Endothelial cell of umbilical vein (primary cell): Measurements from ENCODE around the gene PARP12. TPM values are rescaled to one million over a fixed set of nuclear protein-coding genes. Genes with fewer than 3 reads are reported as not detected.

Experiments
- BruUV-seq: library from RNA; stranded (reverse); fragments of 400-500 nt; replicated peaks from 2 replicates; lab custom pipeline; 2021; lab: Mats Ljungman, UMichigan
- CTCF ChIA-PET: fragments of 300-600, 350-600 bp; sonication (Branson Sonifier 250); formaldehyde crosslinking; loops from one replicate; lab custom pipeline; 2021; ENCODE audit warnings: antibody characterized with exemption, inconsistent platforms; lab: Charles Lee
- POLR2A ChIA-PET: fragments of 300-600, 350-600 bp; sonication (Branson Sonifier 250); formaldehyde crosslinking; loops from one replicate; lab custom pipeline; 2021; ENCODE audit warnings: antibody characterized with exemption, inconsistent platforms; lab: Charles Lee
- DNase-seq: peaks from one replicate; pipeline ENCODE4 v3.0.0-alpha.2; 2011; ENCODE audit warnings: low read depth, low spot score
- FAIRE-seq: peaks from 2 replicates; lab custom pipeline; 2011; peaks lifted over from hg19 to GRCh38; lab: Jason Lieb, UNC
- H2AFZ ChIP-seq: 2 replicates; pipeline ENCODE4 v1.6.0; 2012; ENCODE audit warnings: low read depth, low read length, control low read depth, inconsistent platforms
- H3K27ac ChIP-seq: 2 replicates; pipeline ENCODE4 v1.5.1; 2011; ENCODE audit warnings: low read depth, mild to moderate bottlenecking, control low read depth, low read length, moderate library complexity; ENCODE audit not compliant: insufficient read depth
- H3K27me3 ChIP-seq, 2 experiments: 2 replicates each; pipeline versions ENCODE4 v1.6.0 to v1.6.1; 2011; ENCODE audit warnings: low read length in 2 of 2, mixed read lengths in 1 of 2; ENCODE audit not compliant: control insufficient read depth in 2 of 2, insufficient read depth in 2 of 2
- H3K36me3 ChIP-seq, 2 experiments: 2 replicates in 1 of 2; 3 replicates in 1 of 2; pipeline ENCODE4 v1.5.1; 2011; ENCODE audit warnings: low read length in 2 of 2, mild to moderate bottlenecking in 1 of 2, moderate library complexity in 1 of 2; ENCODE audit not compliant: control insufficient read depth in 2 of 2, insufficient read depth in 2 of 2; ENCODE audit errors: extremely low read depth in 1 of 2
- H3K4me1 ChIP-seq: 3 replicates; pipeline ENCODE4 v1.5.1; 2011; ENCODE audit warnings: mild to moderate bottlenecking, low read length; ENCODE audit not compliant: control insufficient read depth, insufficient read depth; ENCODE audit errors: extremely low read depth
- H3K4me2 ChIP-seq: 2 replicates; pipeline ENCODE4 v1.6.1; 2011; ENCODE audit warnings: low read length, control low read depth, mixed read lengths; ENCODE audit not compliant: insufficient read depth
- H3K4me3 ChIP-seq, 3 experiments: fragments of 200-600 bp in 1 of 3; sonication (generic), shearing (Covaris generic) in 1 of 3; replicated peaks in 1 of 3; 2 replicates each; pipeline ENCODE4 v1.5.1; 2011 to 2016; ENCODE audit warnings: control low read depth in 3 of 3, low read length in 3 of 3, mild to moderate bottlenecking in 2 of 3, inconsistent platforms in 1 of 3, low read depth in 1 of 3, moderate library complexity in 1 of 3; ENCODE audit not compliant: insufficient read depth in 1 of 3
- H3K79me2 ChIP-seq: 2 replicates; pipeline ENCODE4 v1.6.0; 2012; ENCODE audit warnings: low read length, inconsistent platforms; ENCODE audit not compliant: control insufficient read depth, insufficient read depth
- H3K9ac ChIP-seq: replicated peaks from 2 replicates; pipeline ENCODE3; 2011; ENCODE audit warnings: low read length, control low read depth; ENCODE audit not compliant: insufficient read depth; ENCODE audit errors: extremely low read depth
- H3K9me1 ChIP-seq: replicated peaks from 3 replicates; pipeline ENCODE4 v1.6.0; 2011; ENCODE audit warnings: mild to moderate bottlenecking, low read length; ENCODE audit not compliant: control insufficient read depth, insufficient read depth; ENCODE audit errors: extremely low read depth
- H3K9me3 ChIP-seq: replicated peaks from 2 replicates; pipeline ENCODE4 v1.5.1; 2012; ENCODE audit warnings: low read length, inconsistent platforms; ENCODE audit not compliant: control insufficient read depth, insufficient read depth
- H4K20me1 ChIP-seq: replicated peaks from 2 replicates; pipeline ENCODE3; 2011; ENCODE audit warnings: mild to moderate bottlenecking, low read length; ENCODE audit not compliant: control insufficient read depth, insufficient read depth; ENCODE audit errors: extremely low read depth
- EZH2 ChIP-seq: IDR thresholded peaks from 2 replicates; pipeline ENCODE4 v1.6.1; 2012; ENCODE audit warnings: borderline replicate concordance, low read depth, mild to moderate bottlenecking, moderate library complexity, low read length, inconsistent platforms; ENCODE audit not compliant: severe bottlenecking
- FOS ChIP-seq: IDR thresholded peaks from 2 replicates; pipeline ENCODE4 v1.6.1; 2011; ENCODE audit warnings: mild to moderate bottlenecking, low read length, moderate library complexity, borderline replicate concordance; ENCODE audit not compliant: insufficient read depth
- JUN ChIP-seq: IDR thresholded peaks from 2 replicates; pipeline ENCODE4 v1.6.1; 2011; ENCODE audit warnings: borderline replicate concordance, low read depth; ENCODE audit not compliant: insufficient read length, insufficient read depth
- MAX ChIP-seq: IDR thresholded peaks from 2 replicates; pipeline ENCODE4 v1.6.1; 2011; ENCODE audit not compliant: insufficient read depth, insufficient read length
- MYC ChIP-seq: IDR thresholded peaks from one replicate; pipeline ENCODE4 v1.6.1; 2011; ENCODE audit warnings: mild to moderate bottlenecking, low read depth, low read length
- POLR2A ChIP-seq: IDR thresholded peaks from 2 replicates; pipeline ENCODE4 v1.6.1; 2012; ENCODE audit warnings: low read depth, mild to moderate bottlenecking, control low read depth, low read length
- POLR2AphosphoS5 ChIP-seq: IDR thresholded peaks from 2 replicates; pipeline ENCODE4 v1.6.1; 2012; ENCODE audit warnings: low read depth, mild to moderate bottlenecking, control low read depth, low read length, moderate library complexity; ENCODE audit not compliant: insufficient read depth
- dilution Hi-C: fragments of 300-500 bp; cut with MboI; formaldehyde crosslinking; loops from one replicate; pipeline ENCODE4 v1.15.0; 2019; ENCODE audit warnings: low sequenced_read_pairs; ENCODE audit not compliant: extremely low pct_ligation_motif_present
- intact Hi-C: fragments of 100-400 bp; cut with micrococcal nuclease; formaldehyde crosslinking; loops from one replicate; pipeline ENCODE4 v1.10.0; 2022
- polyA plus RNA-seq, 4 experiments: library from polyadenylated mRNA; depleted of rRNA in 3 of 4; stranded (reverse) in 3 of 4; unstranded in 1 of 4; fragments of >200 nt; gene quantifications; 2 replicates each; pipeline versions ENCODE4 v1.2.1 to v1.2.3, GENCODE V29; 2011 to 2012; ENCODE audit warnings: missing spikeins in 1 of 4
- total RNA-seq: library from RNA; stranded (reverse); gene quantifications from 2 replicates; pipeline ENCODE4 v1.2.3, GENCODE V29; 2021
- TF ChIP-seq, protein P1 (sequence below), 2 donors: IDR thresholded peaks; 1 replicate in 1 of 2; 2 replicates in 1 of 2; pipeline ENCODE4 v1.5.1; 2011; ENCODE audit warnings: low read length in 2 of 2, mild to moderate bottlenecking in 2 of 2, moderate library complexity in 2 of 2, control low read depth in 1 of 2, inconsistent platforms in 1 of 2, low read depth in 1 of 2; ENCODE audit not compliant: insufficient read depth in 1 of 2; ENCODE audit errors: extremely low read depth in 1 of 2

PARP12 gene
- total and polyA plus RNA-seq, 2 donors (not counting 3 experiments of a cell fraction or from before 2014, with no cell fraction given), result 65.4 to 83.2 TPM

- ChIA-PET CTCF (no interaction called here), POLR2A (no interaction called here)
- H3K27ac ChIP-seq, result no peak overlapping the region
- no peaks in the 10 kb centered on the region for H3K36me3 ChIP-seq
- no peaks in the 10 kb centered on the region for H3K79me2 ChIP-seq
- no peak overlapping the region for H2AFZ ChIP-seq
- H4K20me1 ChIP-seq, result no peaks in the 10 kb centered on the region
- no peak overlapping the region for H3K9ac ChIP-seq
- H3K27me3 ChIP-seq, result no peaks in the 10 kb centered on the region
- BruUV-seq, result no TSS peak
- peaks cover 6% of the 10 kb centered on the region for H3K4me1 ChIP-seq
- H3K9me3 ChIP-seq, result no peaks in the 10 kb centered on the region
- no peak overlapping the region for H3K4me3 ChIP-seq
- no peak for DNase-seq
- no peak for TF ChIP-seq EZH2
- TF ChIP-seq POLR2A, result no peak
- TF ChIP-seq, protein P1, sequence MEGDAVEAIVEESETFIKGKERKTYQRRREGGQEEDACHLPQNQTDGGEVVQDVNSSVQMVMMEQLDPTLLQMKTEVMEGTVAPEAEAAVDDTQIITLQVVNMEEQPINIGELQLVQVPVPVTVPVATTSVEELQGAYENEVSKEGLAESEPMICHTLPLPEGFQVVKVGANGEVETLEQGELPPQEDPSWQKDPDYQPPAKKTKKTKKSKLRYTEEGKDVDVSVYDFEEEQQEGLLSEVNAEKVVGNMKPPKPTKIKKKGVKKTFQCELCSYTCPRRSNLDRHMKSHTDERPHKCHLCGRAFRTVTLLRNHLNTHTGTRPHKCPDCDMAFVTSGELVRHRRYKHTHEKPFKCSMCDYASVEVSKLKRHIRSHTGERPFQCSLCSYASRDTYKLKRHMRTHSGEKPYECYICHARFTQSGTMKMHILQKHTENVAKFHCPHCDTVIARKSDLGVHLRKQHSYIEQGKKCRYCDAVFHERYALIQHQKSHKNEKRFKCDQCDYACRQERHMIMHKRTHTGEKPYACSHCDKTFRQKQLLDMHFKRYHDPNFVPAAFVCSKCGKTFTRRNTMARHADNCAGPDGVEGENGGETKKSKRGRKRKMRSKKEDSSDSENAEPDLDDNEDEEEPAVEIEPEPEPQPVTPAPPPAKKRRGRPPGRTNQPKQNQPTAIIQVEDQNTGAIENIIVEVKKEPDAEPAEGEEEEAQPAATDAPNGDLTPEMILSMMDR (IDR thresholded peaks at IDR 0.05; ENCODE audit: extremely low read depth in 1 of 2, insufficient read depth in 1 of 2, low read depth in 1 of 2, low read length in 2 of 2), result no peak
- TF ChIP-seq FOS, result no peak
- TF ChIP-seq POLR2AphosphoS5, result no peak
- TF ChIP-seq MAX, result no peak
- TF ChIP-seq MYC, result no peak
- TF ChIP-seq JUN, result no peak
- H3K9me1 ChIP-seq, result no peaks in the 10 kb centered on the region
- FAIRE-seq, result no peak
- intact Hi-C loops, result no loop called here
- no peak overlapping the region for H3K4me2 ChIP-seq
- dilution Hi-C loops, result no loop called here
These were observed 18.2 kb upstream of the PARP12 start for GRCh38 chr7:140080919-140081318.
